GM12891 (cell line): ENCODE data around the gene MYLK3.

ENCODE experiments used
- PAX5 ChIP-seq: IDR thresholded peaks from 2 replicates; pipeline ENCODE4 v1.6.1; 2011; ENCODE audit warnings: low read length, moderate library complexity, mild to moderate bottlenecking; ENCODE audit not compliant: insufficient read depth, severe bottlenecking
- POLR2A ChIP-seq: IDR thresholded peaks from 2 replicates; pipeline ENCODE4 v1.6.1; 2011; ENCODE audit warnings: low read depth, low read length, control low read depth
- POLR2AphosphoS5 ChIP-seq: IDR thresholded peaks from 2 replicates; pipeline ENCODE4 v1.6.1; 2011; ENCODE audit warnings: low read depth, low read length, control low read depth
- POU2F2 ChIP-seq: IDR thresholded peaks from 2 replicates; pipeline ENCODE4 v1.6.1; 2011; ENCODE audit warnings: low read depth, mild to moderate bottlenecking, control low read depth, low read length, moderate library complexity
- SPI1 ChIP-seq: IDR thresholded peaks from 2 replicates; pipeline ENCODE4 v1.6.1; 2011; ENCODE audit warnings: low read depth, low read length, control low read depth
- TAF1 ChIP-seq: IDR thresholded peaks from 2 replicates; pipeline ENCODE4 v1.6.1; 2011; ENCODE audit warnings: low read depth, low read length, control low read depth

DNA sequence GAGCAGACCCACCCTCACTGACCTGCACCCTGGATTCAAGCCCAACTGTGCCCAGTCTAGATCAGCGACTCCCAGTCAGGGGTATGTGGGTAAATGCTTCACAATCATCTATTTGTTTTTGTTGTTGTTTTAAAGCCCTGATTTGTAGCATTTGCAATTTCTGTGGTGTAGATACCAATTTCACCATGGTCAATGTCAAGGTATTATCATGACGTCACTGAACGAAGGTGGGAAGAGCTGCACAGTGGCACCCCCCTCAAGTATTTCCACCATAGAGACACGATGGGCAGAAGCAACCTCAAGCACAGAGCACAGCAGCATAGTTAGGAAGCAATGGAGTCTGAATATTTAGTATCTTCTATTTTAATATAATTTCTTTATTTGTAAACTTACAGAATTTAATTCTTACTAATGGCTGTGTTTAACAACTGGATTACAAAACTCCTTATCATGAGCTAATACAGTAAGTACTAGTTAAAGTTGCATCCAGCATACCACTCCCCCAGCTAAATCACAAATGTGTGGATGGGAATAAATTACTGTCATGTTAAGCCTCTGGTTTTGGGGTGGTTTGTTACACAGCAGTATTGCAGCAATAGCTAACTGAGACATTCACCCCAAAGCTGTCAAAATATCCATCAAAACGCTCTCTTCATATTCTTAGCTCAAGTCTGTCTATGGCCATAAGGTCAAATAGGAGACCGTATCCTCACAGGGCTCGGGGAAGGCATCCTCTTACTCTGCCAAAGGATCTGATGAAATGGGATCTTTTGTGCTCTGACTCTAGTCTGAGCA, 33.1 kb downstream of the MYLK3 start:
- TF ChIP-seq POLR2AphosphoS5, result no peak
- TF ChIP-seq TAF1, result no peak
- TF ChIP-seq POLR2A, result no peak
- no peak for TF ChIP-seq SPI1
- no peak for TF ChIP-seq POU2F2
- no peak for TF ChIP-seq PAX5
